ENCODE data around the gene CLCN4. TPM values are rescaled to one million over a fixed set of nuclear protein-coding genes. Genes with fewer than 3 reads are reported as not detected.

Gene CLCN4
- total RNA-seq, 4 donors from 2014 or later, result 0.48 to 3.1 (median 2.5) TPM

GRCh38 chrX:10164879-10165278, 8.1 kb downstream of the CLCN4 start:
- Histone ChIP-seq H3K36me3 (no peaks in the 10 kb centered on the region), H3K9me3 (no peaks in the 10 kb centered on the region), H3K4me1 (no peaks in the 10 kb centered on the region), H3K27ac (no peak overlapping the region), H3K4me3 (no peak overlapping the region), H3K27me3 (no peaks in the 10 kb centered on the region)
- WGBS, result 94% methylated on average over 11 of the region's 11 CpGs
- TF ChIP-seq POLR2A (IDR thresholded peaks at IDR 0.05) (no peak), POLR2AphosphoS5 (IDR thresholded peaks at IDR 0.05) (no peak), EP300 (IDR thresholded peaks at IDR 0.05) (no peak)
- TF ChIP-seq, protein P1, sequence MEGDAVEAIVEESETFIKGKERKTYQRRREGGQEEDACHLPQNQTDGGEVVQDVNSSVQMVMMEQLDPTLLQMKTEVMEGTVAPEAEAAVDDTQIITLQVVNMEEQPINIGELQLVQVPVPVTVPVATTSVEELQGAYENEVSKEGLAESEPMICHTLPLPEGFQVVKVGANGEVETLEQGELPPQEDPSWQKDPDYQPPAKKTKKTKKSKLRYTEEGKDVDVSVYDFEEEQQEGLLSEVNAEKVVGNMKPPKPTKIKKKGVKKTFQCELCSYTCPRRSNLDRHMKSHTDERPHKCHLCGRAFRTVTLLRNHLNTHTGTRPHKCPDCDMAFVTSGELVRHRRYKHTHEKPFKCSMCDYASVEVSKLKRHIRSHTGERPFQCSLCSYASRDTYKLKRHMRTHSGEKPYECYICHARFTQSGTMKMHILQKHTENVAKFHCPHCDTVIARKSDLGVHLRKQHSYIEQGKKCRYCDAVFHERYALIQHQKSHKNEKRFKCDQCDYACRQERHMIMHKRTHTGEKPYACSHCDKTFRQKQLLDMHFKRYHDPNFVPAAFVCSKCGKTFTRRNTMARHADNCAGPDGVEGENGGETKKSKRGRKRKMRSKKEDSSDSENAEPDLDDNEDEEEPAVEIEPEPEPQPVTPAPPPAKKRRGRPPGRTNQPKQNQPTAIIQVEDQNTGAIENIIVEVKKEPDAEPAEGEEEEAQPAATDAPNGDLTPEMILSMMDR (IDR thresholded peaks at IDR 0.05), result no peak
- no peak for DNase-seq (ENCODE audit: low spot score in 2 of 2)

- WGBS, result 71% methylated on average over 18 of the region's 18 CpGs
- Histone ChIP-seq H3K27ac (no peak overlapping the region), H3K27me3 (no peaks in the 10 kb centered on the region), H3K4me1 (no peaks in the 10 kb centered on the region), H3K36me3 (no peaks in the 10 kb centered on the region), H3K9me3 (no peaks in the 10 kb centered on the region), H3K4me3 (no peak overlapping the region)
- TF ChIP-seq POLR2A (IDR thresholded peaks at IDR 0.05) (no peak), EP300 (IDR thresholded peaks at IDR 0.05) (no peak), POLR2AphosphoS5 (IDR thresholded peaks at IDR 0.05) (no peak)
- TF ChIP-seq, protein P1 (IDR thresholded peaks at IDR 0.05), result no peak
- no peak for DNase-seq (ENCODE audit: low spot score in 2 of 2)
These were observed 8.9 kb downstream of the CLCN4 start for GRCh38 chrX:10165580-10166247.

DNA sequence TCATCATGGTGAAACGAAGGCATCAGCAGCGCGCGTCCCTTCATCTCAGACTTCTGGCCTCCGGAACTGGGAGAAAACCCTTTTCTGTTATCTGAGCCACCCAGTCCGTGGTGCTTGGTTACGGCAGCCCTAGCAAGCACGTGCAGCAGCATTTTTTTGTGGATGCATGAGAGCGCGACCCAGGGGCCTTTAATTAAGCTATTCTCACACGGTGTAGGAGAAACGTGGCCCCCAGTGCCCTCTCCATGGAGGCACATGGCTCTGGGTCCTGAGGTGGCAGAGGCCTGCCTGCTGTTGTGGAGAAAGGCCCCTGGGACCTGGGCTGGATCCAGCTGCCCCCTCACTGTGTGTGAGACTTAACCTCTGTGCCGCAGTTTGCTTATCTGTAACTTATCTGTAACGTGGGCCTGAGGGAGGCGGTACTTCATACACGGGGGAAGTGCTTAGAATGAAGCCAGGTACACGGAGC, 9.5 kb downstream of the CLCN4 start:
- Histone ChIP-seq H3K27me3 (no peaks in the 10 kb centered on the region), H3K4me3 (no peak overlapping the region), H3K27ac (no peak overlapping the region), H3K36me3 (no peaks in the 10 kb centered on the region), H3K9me3 (no peaks in the 10 kb centered on the region), H3K4me1 (no peaks in the 10 kb centered on the region)
- 70% methylated on average over 17 of the region's 17 CpGs for whole genome bisulfite sequencing
- TF ChIP-seq POLR2A (IDR thresholded peaks at IDR 0.05) (no peak), POLR2AphosphoS5 (IDR thresholded peaks at IDR 0.05) (no peak), EP300 (IDR thresholded peaks at IDR 0.05) (no peak)
- TF ChIP-seq, protein P1 (IDR thresholded peaks at IDR 0.05), result no peak
- DNase-seq (ENCODE audit: low spot score in 2 of 2), result no peak

GRCh38 chrX:10166731-10167151, 10.0 kb downstream of the CLCN4 start:
- Histone ChIP-seq H3K27ac (no peak overlapping the region), H3K4me3 (no peak overlapping the region), H3K27me3 (no peaks in the 10 kb centered on the region), H3K9me3 (no peaks in the 10 kb centered on the region), H3K4me1 (no peaks in the 10 kb centered on the region), H3K36me3 (no peaks in the 10 kb centered on the region)
- TF ChIP-seq POLR2A (IDR thresholded peaks at IDR 0.05), result no peak
- no peak for TF ChIP-seq EP300 (IDR thresholded peaks at IDR 0.05)
- TF ChIP-seq POLR2AphosphoS5 (IDR thresholded peaks at IDR 0.05), result no peak
- TF ChIP-seq, protein P1 (IDR thresholded peaks at IDR 0.05), result no peak
- no peak for DNase-seq (ENCODE audit: low spot score in 2 of 2)
- 49% methylated on average over 8 of the region's 8 CpGs for WGBS

GRCh38 chrX:10167573-10167972, 10.8 kb downstream of the CLCN4 start:
- H3K27ac ChIP-seq, result no peak overlapping the region
- no peak for DNase-seq (ENCODE audit: low spot score in 2 of 2)
- WGBS, result 71% methylated on average over 6 of the region's 6 CpGs
- H3K27me3 ChIP-seq, result no peaks in the 10 kb centered on the region
- H3K36me3 ChIP-seq, result no peaks in the 10 kb centered on the region
- no peaks in the 10 kb centered on the region for H3K4me1 ChIP-seq
- TF ChIP-seq EP300 (IDR thresholded peaks at IDR 0.05) (no peak), POLR2AphosphoS5 (IDR thresholded peaks at IDR 0.05) (no peak), POLR2A (IDR thresholded peaks at IDR 0.05) (no peak)
- H3K4me3 ChIP-seq, result no peak overlapping the region
- no peaks in the 10 kb centered on the region for H3K9me3 ChIP-seq

Data from suprapubic skin (tissue), 4 donors.